Upper lobe of right lung (tissue), 1 donor: ENCODE measurements around the gene MXRA5. TPM values are rescaled to one million over a fixed set of nuclear protein-coding genes. Genes with fewer than 3 reads are reported as not detected.
A peak's percentile ranks its signal among the peaks of the same experiment; 100 is the strongest.
"Not testable (repeated sequence)": the region's sequence is repeated elsewhere in the genome, so short reads cannot be mapped to it uniquely, and the experiment has no call there.

Source experiments
- ATAC-seq: fragments of 200-7000 bp; cut with Tn5 transposase; one replicate; pipeline ENCODE4 v1.9.1; 2020; ENCODE audit warnings: mild to moderate bottlenecking, moderate library complexity
- DNase-seq: peaks from one replicate; pipeline ENCODE4 v3.0.0-alpha.2; 2020
- H3K27ac ChIP-seq: fragments of 200-600 bp; one replicate; pipeline ENCODE4 v1.8.0; 2022
- H3K27me3 ChIP-seq: fragments of 200-600 bp; one replicate; pipeline ENCODE4 v1.8.0; 2022; ENCODE audit warnings: mild to moderate bottlenecking
- H3K36me3 ChIP-seq: fragments of 200-600 bp; one replicate; pipeline ENCODE4 v1.8.0; 2022
- H3K4me1 ChIP-seq: fragments of 200-600 bp; one replicate; pipeline ENCODE4 v1.8.0; 2022
- H3K4me3 ChIP-seq: fragments of 200-600 bp; one replicate; pipeline ENCODE4 v1.8.0; 2022; ENCODE audit warnings: mild to moderate bottlenecking
- H3K9me3 ChIP-seq: fragments of 200-600 bp; one replicate; pipeline ENCODE4 v1.8.0; 2022
- intact Hi-C: fragments of 100-400 bp; cut with DNase I; formaldehyde crosslinking; loops from one replicate; pipeline ENCODE4 v1.11.0; 2022
- total RNA-seq: library from RNA; stranded (reverse); fragmentation: NEBNext Ultra II Directional; extraction: Animal tissue kit (Norgen Biotek cat#: 25700); gene quantifications from one replicate; pipeline ENCODE4 v1.2.1, GENCODE V29; 2021
- TF ChIP-seq, protein P1 (sequence below): fragments of 200-600 bp; IDR thresholded peaks from one replicate; pipeline ENCODE4 v1.8.0; 2022; ENCODE audit warnings: antibody characterized with exemption
- donor health status: DM: no; HTN: yes; CAD: no; lungs with severe emphysema.

MXRA5 gene
- total RNA-seq, 1 donor from 2014 or later = 8.9 TPM

DNA sequence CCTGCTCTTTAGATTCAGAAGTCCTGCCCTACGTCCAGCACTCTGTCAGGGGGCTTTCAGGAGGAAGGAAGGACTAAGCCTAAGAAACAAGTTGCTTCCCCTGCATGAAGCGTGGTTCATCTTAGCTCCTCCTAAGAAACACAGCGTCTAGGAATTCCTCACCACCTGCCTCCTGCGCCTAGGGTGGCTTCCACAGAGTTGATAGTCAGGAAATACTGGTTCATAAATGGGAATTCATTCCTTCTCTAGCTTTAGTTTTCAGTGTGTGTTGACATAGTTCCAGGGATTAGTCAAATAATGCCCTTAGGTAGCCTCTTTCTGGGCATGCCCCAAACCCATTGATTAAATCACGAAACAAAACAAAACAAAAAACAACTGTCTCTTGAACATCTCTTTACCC lies 1.7 kb upstream of the MXRA5 start:
- TF ChIP-seq, protein P1, sequence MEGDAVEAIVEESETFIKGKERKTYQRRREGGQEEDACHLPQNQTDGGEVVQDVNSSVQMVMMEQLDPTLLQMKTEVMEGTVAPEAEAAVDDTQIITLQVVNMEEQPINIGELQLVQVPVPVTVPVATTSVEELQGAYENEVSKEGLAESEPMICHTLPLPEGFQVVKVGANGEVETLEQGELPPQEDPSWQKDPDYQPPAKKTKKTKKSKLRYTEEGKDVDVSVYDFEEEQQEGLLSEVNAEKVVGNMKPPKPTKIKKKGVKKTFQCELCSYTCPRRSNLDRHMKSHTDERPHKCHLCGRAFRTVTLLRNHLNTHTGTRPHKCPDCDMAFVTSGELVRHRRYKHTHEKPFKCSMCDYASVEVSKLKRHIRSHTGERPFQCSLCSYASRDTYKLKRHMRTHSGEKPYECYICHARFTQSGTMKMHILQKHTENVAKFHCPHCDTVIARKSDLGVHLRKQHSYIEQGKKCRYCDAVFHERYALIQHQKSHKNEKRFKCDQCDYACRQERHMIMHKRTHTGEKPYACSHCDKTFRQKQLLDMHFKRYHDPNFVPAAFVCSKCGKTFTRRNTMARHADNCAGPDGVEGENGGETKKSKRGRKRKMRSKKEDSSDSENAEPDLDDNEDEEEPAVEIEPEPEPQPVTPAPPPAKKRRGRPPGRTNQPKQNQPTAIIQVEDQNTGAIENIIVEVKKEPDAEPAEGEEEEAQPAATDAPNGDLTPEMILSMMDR = no peak
- H3K36me3 ChIP-seq = no peaks in the 10 kb centered on the region
- H3K4me3 ChIP-seq = no peak overlapping the region
- H3K27me3 ChIP-seq = no peaks in the 10 kb centered on the region
- H3K27ac ChIP-seq = no peak overlapping the region
- ATAC-seq (no peak), DNase-seq (no peak)
- intact Hi-C loops = no loop called here
- H3K9me3 ChIP-seq = no peaks in the 10 kb centered on the region
- no peaks in the 10 kb centered on the region for H3K4me1 ChIP-seq

DNA sequence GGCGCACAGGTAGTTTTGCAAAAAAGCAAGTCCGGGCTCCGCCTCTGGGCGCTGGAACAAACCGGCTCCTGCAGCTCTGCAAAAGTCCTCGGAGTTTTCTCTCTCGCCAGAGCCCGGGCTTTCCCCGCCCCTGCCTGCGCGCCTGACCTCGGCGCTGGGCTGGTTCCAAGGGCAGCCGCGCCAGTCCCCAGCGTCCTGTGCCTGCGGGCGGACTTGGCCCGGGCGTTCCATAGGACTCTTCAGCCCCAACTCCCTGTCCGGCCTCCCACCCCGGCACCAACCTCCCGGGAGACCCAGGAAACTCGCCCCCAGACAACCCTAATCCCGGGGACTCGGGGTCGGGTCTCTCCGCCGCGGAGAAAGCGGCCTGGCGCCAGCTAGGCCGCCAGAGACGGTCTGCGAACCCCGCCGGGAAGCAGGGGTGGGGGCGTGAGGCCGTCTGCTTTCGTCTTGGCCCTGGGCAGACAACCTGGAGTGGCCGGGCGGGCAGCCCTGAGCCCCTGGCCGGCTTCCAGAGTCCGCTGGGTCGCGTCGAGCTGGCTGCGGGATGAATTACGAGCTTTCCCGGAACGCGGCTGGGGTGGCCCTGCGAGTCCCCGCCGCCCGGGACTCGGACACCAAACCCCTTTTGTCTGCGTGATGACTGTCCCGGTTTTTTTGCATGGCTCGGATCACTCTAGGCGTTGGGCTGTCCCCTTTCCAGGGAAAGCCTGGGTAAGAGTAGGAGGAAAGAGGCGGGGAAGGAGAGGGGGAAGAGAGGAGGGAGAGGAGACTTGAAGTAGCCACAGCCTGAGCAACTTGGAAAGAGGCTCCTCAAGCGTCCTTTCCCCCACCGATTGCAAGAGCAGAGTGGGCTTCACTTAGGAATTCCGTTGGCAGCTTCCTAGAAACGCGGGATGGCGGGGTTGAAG lies 916 bp downstream of the MXRA5 start:
- Histone ChIP-seq H3K27ac (peak overlapping the region; percentile 58), H3K4me3 (peak overlapping the region; percentile 36), H3K4me1 (no peaks in the 10 kb centered on the region), H3K36me3 (no peaks in the 10 kb centered on the region), H3K9me3 (no peaks in the 10 kb centered on the region), H3K27me3 (no peaks in the 10 kb centered on the region)
- ATAC-seq (peak; percentile 66), DNase-seq (peak; percentile 67)
- TF ChIP-seq, protein P1 = no peak
- intact Hi-C loops = no loop called here

DNA sequence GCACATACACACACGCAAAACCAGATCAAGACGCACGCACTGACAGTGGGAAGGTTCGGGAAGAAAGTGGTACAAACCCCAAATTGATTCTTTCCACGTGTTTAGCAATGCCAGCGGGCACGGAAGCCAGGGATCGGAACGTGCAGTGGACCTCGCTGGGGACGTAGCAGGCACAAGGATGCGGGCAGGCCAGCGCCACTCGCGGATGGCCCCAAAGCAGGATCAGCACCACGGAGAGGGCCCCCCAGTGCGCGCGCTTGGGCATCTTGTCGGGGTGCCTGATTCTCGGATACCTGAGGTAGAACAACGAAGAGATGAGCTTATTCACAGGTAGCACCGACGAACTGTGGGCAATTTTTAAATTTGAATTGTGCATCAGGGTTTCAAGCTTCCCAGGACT lies 2.9 kb downstream of the MXRA5 start:
- H3K27me3 ChIP-seq, H3K4me1 ChIP-seq, DNase-seq, H3K27ac ChIP-seq, intact Hi-C loops, H3K9me3 ChIP-seq, ATAC-seq, H3K36me3 ChIP-seq, H3K4me3 ChIP-seq: not testable (repeated sequence)

DNA sequence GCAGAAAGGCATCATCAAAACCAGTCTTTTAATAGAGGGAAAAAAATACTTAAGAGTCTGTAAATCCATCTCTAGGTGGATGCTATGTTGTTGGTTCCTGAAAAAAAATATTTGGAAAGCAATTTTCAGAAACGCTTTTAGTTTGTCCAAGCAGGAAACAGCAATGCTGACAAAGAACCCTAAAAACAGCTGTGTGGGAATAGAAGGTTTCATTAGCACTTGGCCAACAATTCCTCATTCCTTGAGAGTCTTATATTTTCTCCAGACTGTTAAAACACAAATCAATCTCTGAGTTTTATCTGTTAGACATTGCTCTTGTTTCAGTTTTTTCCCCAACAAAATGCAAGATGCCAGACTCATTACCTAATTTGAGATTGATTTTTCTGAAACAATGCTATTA lies 6.4 kb downstream of the MXRA5 start:
- H3K4me1 ChIP-seq = no peaks in the 10 kb centered on the region
- intact Hi-C loops = no loop called here
- no peak overlapping the region for H3K4me3 ChIP-seq
- ATAC-seq (no peak), DNase-seq (no peak)
- no peaks in the 10 kb centered on the region for H3K27me3 ChIP-seq
- H3K36me3 ChIP-seq = no peaks in the 10 kb centered on the region
- no peaks in the 10 kb centered on the region for H3K9me3 ChIP-seq
- TF ChIP-seq, protein P1 = no peak
- no peak overlapping the region for H3K27ac ChIP-seq

DNA sequence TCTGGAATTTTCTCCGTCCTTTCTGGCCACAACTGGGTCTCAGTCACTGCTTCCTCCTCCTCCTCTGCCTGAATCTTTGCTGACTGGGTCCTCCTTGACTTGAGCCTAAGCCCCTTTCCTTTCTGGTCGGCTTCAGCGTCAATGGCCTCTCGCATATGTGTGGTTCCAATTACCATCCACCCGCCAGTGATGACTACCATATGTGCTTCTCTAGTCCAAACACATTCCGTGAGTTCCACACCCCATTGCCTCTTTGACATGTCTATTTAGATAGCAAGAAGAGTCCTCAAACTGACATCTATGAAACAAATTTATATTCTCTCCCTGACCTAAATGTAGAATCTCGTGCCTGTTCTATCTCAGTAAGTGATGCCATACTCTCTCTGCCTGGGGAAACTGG lies 19.8 kb downstream of the MXRA5 start:
- no peak for DNase-seq
- no peaks in the 10 kb centered on the region for H3K4me1 ChIP-seq
- TF ChIP-seq, protein P1 = no peak
- no peak overlapping the region for H3K4me3 ChIP-seq
- ATAC-seq = no peak
- no peaks in the 10 kb centered on the region for H3K27me3 ChIP-seq
- intact Hi-C loops = no loop called here
- no peaks in the 10 kb centered on the region for H3K9me3 ChIP-seq
- no peaks in the 10 kb centered on the region for H3K36me3 ChIP-seq
- H3K27ac ChIP-seq = no peak overlapping the region

DNA sequence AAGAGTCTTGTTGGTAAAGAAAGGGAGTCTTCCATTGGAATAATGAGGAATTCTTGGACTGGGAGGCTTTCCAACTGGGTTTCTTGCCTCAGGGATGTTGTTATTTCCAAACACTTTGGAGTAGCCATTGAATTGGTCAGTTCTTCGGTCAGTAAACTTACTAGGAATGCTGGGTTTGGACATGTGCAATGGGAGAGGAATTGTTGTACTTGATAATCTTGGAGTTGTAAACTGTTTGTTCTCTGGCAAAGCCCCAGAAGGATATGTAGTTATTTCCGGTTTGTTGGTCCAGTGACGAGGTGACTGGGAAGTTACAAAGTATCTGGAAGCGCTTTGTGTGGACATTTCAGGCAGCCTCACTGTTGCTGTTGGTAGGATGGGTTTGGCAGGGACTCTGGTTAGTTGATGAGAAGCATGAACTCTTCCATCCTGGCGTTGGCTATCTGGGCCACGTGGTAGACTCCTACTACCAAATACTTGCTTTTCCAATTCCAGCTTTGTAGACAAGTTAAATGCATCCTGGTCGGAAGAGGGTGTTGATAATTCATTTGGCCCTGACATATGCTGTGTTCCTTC lies 25.9 kb downstream of the MXRA5 start:
- Histone ChIP-seq H3K27me3 (no peaks in the 10 kb centered on the region), H3K36me3 (no peaks in the 10 kb centered on the region), H3K4me3 (no peak overlapping the region), H3K4me1 (no peaks in the 10 kb centered on the region), H3K9me3 (no peaks in the 10 kb centered on the region), H3K27ac (no peak overlapping the region)
- TF ChIP-seq, protein P1 = no peak
- ATAC-seq (no peak), DNase-seq (no peak)
- intact Hi-C loops = no loop called here
